SJCRH30 (cell line): ENCODE data around the gene ARHGEF11. TPM values are rescaled to one million over a fixed set of nuclear protein-coding genes. Genes with fewer than 3 reads are reported as not detected.
A peak's percentile ranks its signal among the peaks of the same experiment; 100 is the strongest.

Experiments used
- DNase-seq, 2 experiments: peaks; one replicate each; pipeline ENCODE4 v3.0.0-alpha.2; 2015 to 2020
- H3K27ac ChIP-seq: fragments of 250-450 bp; sonication (Bioruptor Pico); 2 replicates; pipeline ENCODE4 v1.5.1; 2020; ENCODE audit warnings: mild to moderate bottlenecking, moderate library complexity
- H3K27me3 ChIP-seq: fragments of 250-450 bp; sonication (Bioruptor Pico); 2 replicates; pipeline ENCODE4 v1.5.1; 2020; ENCODE audit warnings: mild to moderate bottlenecking, moderate library complexity
- H3K36me3 ChIP-seq: fragments of 250-450 bp; sonication (Bioruptor Pico); 2 replicates; pipeline ENCODE4 v1.5.1; 2020; ENCODE audit warnings: mild to moderate bottlenecking, moderate library complexity
- H3K4me1 ChIP-seq: fragments of 250-450 bp; sonication (Bioruptor Pico); 2 replicates; pipeline ENCODE4 v1.5.1; 2020; ENCODE audit warnings: mild to moderate bottlenecking, moderate library complexity
- H3K4me3 ChIP-seq: fragments of 250-450 bp; sonication (Bioruptor Pico); 2 replicates; pipeline ENCODE4 v1.5.1; 2020; ENCODE audit warnings: mild to moderate bottlenecking, moderate library complexity
- H3K9me3 ChIP-seq: fragments of 250-450 bp; sonication (Bioruptor Pico); replicated peaks from 2 replicates; pipeline ENCODE4 v1.5.1; 2020; ENCODE audit warnings: mild to moderate bottlenecking, moderate library complexity
- total RNA-seq: library from RNA; depleted of rRNA; stranded (reverse); fragments of >200 nt; shearing (Covaris generic); gene quantifications from 2 replicates; pipeline ENCODE4 v1.2.3, GENCODE V29; 2014

The ARHGEF11 gene
- total RNA-seq, 1 experiment from 2014 or later, result 19.7 TPM

DNA sequence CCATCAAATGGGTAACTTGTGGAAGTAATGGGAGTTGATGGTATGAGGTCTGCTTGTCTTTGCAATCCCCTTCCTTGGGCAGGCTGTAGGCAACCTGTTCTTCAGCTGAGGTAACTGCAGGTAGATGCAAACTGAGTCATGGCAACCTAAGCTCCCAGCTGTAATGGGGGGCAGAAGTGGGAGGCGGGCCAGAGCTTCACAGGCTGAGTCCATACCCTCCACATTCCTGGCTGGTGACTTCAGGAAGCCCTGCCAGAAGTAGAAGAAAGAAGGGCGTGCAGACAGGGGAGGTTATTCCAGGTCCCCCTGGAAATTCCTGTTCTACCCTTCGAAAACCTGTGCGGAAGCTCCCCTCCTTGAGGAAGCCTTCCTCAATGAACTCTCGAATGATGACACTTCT lies 44.9 kb downstream of the ARHGEF11 start:
- Histone ChIP-seq H3K36me3 (no peaks in the 10 kb centered on the region), H3K4me1 (no peaks in the 10 kb centered on the region), H3K27me3 (no peaks in the 10 kb centered on the region), H3K27ac (no peak overlapping the region), H3K4me3 (no peak overlapping the region), H3K9me3 (no peaks in the 10 kb centered on the region)
- no peak for DNase-seq

DNA sequence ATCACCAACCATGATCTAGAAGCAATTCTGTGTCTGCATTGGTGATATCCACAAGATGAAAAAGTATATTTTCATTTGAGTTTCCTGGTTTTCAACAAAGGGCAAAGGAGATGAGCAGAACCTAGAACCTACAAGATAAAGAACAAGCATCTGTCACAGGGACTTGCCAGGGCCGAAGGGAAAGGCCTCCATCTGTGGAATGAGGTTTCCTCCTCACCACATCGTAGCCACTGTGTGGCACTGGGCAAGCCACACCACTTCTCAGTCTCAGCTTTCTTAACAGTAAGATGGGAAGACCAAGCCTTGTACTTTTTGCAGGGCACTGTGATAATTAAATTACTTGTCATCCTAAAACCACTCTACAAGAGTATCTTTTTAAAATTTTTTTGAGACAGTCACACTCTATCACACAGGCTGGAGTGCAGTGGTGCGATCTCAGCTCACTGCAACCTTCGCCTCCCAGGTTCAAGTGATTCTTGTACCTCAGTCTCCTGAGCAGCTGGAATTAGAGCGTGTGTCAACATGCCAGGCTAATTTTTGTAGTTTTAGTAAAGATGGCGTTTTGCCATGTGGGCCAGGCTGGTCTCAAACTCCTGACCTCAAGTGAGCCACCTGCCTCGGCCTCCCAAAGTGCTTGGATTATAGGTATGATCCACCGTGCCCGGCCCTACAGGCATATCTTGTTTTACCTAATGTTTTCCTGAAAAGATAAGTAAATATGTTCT lies 45.8 kb downstream of the ARHGEF11 start:
- Histone ChIP-seq H3K36me3 (no peaks in the 10 kb centered on the region), H3K9me3 (no peaks in the 10 kb centered on the region), H3K4me3 (no peak overlapping the region), H3K27ac (no peak overlapping the region), H3K4me1 (no peaks in the 10 kb centered on the region), H3K27me3 (no peaks in the 10 kb centered on the region)
- no peak for DNase-seq

DNA sequence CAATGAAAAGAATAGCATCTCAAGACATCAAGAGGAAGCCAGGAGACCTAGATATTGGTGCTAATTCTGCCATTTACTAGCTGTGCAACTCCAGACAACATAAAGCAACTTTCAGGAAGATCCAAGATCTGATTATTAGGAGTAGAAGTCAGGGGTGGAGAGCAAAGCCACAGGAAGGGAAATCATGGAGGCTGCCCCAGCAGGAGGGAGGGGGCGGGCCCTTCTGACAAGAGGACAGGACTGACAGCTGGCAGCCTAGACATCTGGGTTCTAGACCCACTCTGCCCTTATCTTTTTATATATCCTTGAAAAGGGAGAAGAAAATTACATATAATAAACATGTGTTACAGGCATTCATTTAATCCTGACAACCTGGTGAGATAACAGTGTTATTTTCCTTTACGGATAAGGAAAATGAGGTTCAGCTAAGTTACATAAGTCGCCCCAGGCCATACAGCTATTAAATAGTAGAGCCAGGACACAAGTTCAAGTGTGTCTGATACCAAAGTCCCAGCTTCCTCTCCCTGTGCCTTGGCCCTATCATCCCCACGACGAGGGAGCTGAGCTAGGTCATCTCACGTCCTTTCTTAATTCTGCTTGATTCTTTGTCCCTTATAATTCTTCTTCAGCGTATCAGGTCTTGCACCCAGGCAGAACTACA lies 46.6 kb downstream of the ARHGEF11 start:
- Histone ChIP-seq H3K27ac (no peak overlapping the region), H3K36me3 (no peaks in the 10 kb centered on the region), H3K9me3 (no peaks in the 10 kb centered on the region), H3K27me3 (no peaks in the 10 kb centered on the region), H3K4me3 (no peak overlapping the region), H3K4me1 (no peaks in the 10 kb centered on the region)
- peak in 1 of 2 experiments; percentile 8 for DNase-seq

GRCh38 chr1:156998301-156998700 lies 47.2 kb downstream of the ARHGEF11 start:
- Histone ChIP-seq H3K4me3 (no peak overlapping the region), H3K27me3 (no peaks in the 10 kb centered on the region), H3K9me3 (no peaks in the 10 kb centered on the region), H3K4me1 (no peaks in the 10 kb centered on the region), H3K27ac (no peak overlapping the region), H3K36me3 (no peaks in the 10 kb centered on the region)
- no peak for DNase-seq

GRCh38 chr1:156995412-156995811 lies 50.1 kb downstream of the ARHGEF11 start:
- no peak overlapping the region for H3K27ac ChIP-seq
- no peaks in the 10 kb centered on the region for H3K4me1 ChIP-seq
- H3K4me3 ChIP-seq, result no peak overlapping the region
- no peaks in the 10 kb centered on the region for H3K27me3 ChIP-seq
- no peaks in the 10 kb centered on the region for H3K9me3 ChIP-seq
- no peak for DNase-seq
- H3K36me3 ChIP-seq, result no peaks in the 10 kb centered on the region

GRCh38 chr1:156994277-156994676 lies 51.3 kb downstream of the ARHGEF11 start:
- no peak overlapping the region for H3K4me3 ChIP-seq
- H3K27me3 ChIP-seq, result no peaks in the 10 kb centered on the region
- no peaks in the 10 kb centered on the region for H3K36me3 ChIP-seq
- DNase-seq, result no peak
- no peaks in the 10 kb centered on the region for H3K9me3 ChIP-seq
- H3K4me1 ChIP-seq, result no peaks in the 10 kb centered on the region
- H3K27ac ChIP-seq, result no peak overlapping the region

- no peaks in the 10 kb centered on the region for H3K4me1 ChIP-seq
- no peak overlapping the region for H3K27ac ChIP-seq
- H3K9me3 ChIP-seq, result no peaks in the 10 kb centered on the region
- H3K27me3 ChIP-seq, result no peaks in the 10 kb centered on the region
- no peak overlapping the region for H3K4me3 ChIP-seq
- no peak for DNase-seq
- H3K36me3 ChIP-seq, result no peaks in the 10 kb centered on the region
Measured at GRCh38 chr1:156993426-156994147, 52.0 kb downstream of the ARHGEF11 start.

DNA sequence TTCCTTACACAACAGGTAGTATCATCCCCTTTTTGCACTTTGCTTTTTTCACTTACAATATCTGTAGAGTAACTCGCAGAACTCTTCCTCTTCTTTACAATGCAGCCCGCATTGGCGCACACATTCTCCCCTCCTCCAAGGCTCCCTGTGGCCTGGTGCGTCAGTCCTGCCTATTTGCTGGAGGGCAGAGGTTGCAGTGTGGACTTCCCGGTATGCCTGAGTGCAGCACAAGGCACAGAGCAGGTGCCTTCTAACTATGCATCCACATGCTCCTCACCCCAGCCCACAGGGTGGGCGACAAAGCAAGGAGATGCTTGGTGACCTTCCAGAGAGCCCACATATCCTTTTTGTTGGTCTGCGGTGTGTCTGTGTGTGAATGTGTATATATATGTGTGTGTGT lies 53.3 kb downstream of the ARHGEF11 start:
- Histone ChIP-seq H3K27ac (no peak overlapping the region), H3K36me3 (no peaks in the 10 kb centered on the region), H3K9me3 (no peaks in the 10 kb centered on the region), H3K4me3 (no peak overlapping the region), H3K4me1 (no peaks in the 10 kb centered on the region), H3K27me3 (no peaks in the 10 kb centered on the region)
- DNase-seq, result no peak

DNA sequence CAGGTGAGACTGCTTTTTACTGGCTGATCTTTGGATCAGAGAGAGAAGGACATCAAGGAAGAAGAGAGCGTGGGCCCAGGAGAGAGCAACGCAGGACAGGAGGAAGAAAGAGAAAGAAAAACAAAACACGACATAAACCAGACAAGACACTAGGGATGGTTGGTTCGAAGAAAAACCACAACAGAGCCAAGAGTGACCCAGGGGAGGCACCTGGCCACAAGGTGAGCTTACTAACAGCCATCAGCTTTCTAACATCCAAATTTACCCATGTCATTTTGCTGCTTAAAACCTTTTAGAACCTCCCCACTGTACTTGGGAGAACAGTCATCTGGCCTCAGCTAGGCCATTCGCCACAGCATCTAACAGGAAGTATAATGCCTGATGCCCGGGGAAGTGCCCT lies 57.8 kb downstream of the ARHGEF11 start:
- Histone ChIP-seq H3K4me1 (no peaks in the 10 kb centered on the region), H3K27ac (no peak overlapping the region), H3K27me3 (no peaks in the 10 kb centered on the region), H3K4me3 (no peak overlapping the region), H3K36me3 (no peaks in the 10 kb centered on the region; the same call in 1 of the 2 replicates), H3K9me3 (no peaks in the 10 kb centered on the region)
- DNase-seq, result no peak

- Histone ChIP-seq H3K9me3 (no peaks in the 10 kb centered on the region), H3K4me3 (no peak overlapping the region), H3K36me3 (peaks cover 13% of the 10 kb centered on the region), H3K27ac (no peak overlapping the region), H3K4me1 (no peaks in the 10 kb centered on the region), H3K27me3 (no peaks in the 10 kb centered on the region)
- DNase-seq, result no peak
Measured at GRCh38 chr1:156980551-156980950, 65.0 kb downstream of the ARHGEF11 start.

GRCh38 chr1:156975084-156975483 lies 70.5 kb downstream of the ARHGEF11 start:
- no peak for DNase-seq
- Histone ChIP-seq H3K27me3 (no peaks in the 10 kb centered on the region), H3K4me1 (no peaks in the 10 kb centered on the region), H3K27ac (no peak overlapping the region), H3K36me3 (peaks cover 24% of the 10 kb centered on the region), H3K9me3 (no peaks in the 10 kb centered on the region), H3K4me3 (no peak overlapping the region)

- H3K9me3 ChIP-seq, result no peaks in the 10 kb centered on the region
- H3K27ac ChIP-seq, result no peak overlapping the region
- DNase-seq, result no peak
- no peaks in the 10 kb centered on the region for H3K4me1 ChIP-seq
- peaks cover 24% of the 10 kb centered on the region for H3K36me3 ChIP-seq
- no peak overlapping the region for H3K4me3 ChIP-seq
- no peaks in the 10 kb centered on the region for H3K27me3 ChIP-seq
Measured at GRCh38 chr1:156973417-156973816, 72.1 kb downstream of the ARHGEF11 start.

- no peak for DNase-seq
- no peak overlapping the region for H3K27ac ChIP-seq
- no peaks in the 10 kb centered on the region for H3K9me3 ChIP-seq
- H3K4me3 ChIP-seq, result no peak overlapping the region
- no peaks in the 10 kb centered on the region for H3K4me1 ChIP-seq
- peaks cover 8% of the 10 kb centered on the region; the same call in 1 of the 2 replicates for H3K36me3 ChIP-seq
- H3K27me3 ChIP-seq, result no peaks in the 10 kb centered on the region
Measured at GRCh38 chr1:156970017-156970416, 75.5 kb downstream of the ARHGEF11 start.

GRCh38 chr1:156969496-156969895 lies 76.0 kb downstream of the ARHGEF11 start:
- no peak overlapping the region for H3K27ac ChIP-seq
- H3K27me3 ChIP-seq, result no peaks in the 10 kb centered on the region
- H3K4me1 ChIP-seq, result no peaks in the 10 kb centered on the region
- peaks cover 7% of the 10 kb centered on the region; the same call in 1 of the 2 replicates for H3K36me3 ChIP-seq
- H3K9me3 ChIP-seq, result no peaks in the 10 kb centered on the region
- no peak overlapping the region for H3K4me3 ChIP-seq
- no peak for DNase-seq

DNA sequence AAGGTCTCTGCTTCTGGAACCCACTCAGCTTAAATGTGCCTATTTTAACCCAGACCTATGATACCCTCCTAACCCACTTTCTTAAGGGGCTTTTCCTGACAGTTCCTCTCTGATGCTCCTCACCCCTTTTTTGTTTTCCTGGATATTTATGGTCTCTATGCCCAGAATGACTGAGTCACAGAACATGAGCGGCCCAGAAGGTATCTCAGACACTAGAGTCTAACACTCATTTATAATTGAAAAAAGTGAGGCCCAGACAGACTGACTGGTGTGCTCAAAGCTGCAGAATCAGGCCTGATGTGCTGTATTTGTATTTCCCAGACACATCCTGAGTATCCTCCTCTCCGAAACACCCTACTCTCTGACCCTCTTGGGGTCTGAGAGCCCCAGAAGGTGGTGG lies 81.1 kb downstream of the ARHGEF11 start:
- Histone ChIP-seq H3K27me3 (no peaks in the 10 kb centered on the region), H3K9me3 (no peaks in the 10 kb centered on the region), H3K36me3 (peaks cover 3% of the 10 kb centered on the region; the same call in 1 of the 2 replicates), H3K4me1 (no peaks in the 10 kb centered on the region), H3K27ac (no peak overlapping the region), H3K4me3 (no peak overlapping the region)
- no peak for DNase-seq
